NCI-H524 treated with DMSO at 0.1 percent for 48 hours (cell line): ENCODE results near the gene TMEM37.
"Not testable (repeated sequence)": the region's sequence is repeated elsewhere in the genome, so short reads cannot be mapped to it uniquely, and the experiment has no call there.

ENCODE experiments used
- DNase-seq: peaks from one replicate; lab custom pipeline; 2025; lab: John Stamatoyannopoulos, UW

Gene TMEM37

GRCh38 chr2:119431155-119431975 is at the start of gene TMEM37:
TSS of gene TMEM37 (plus strand) at chr2:119431854. CDS start at chr2:119431904, 50 bp downstream.
- DNase-seq = no peak

GRCh38 chr2:119383410-119384140 is 48.1 kb upstream of the TMEM37 start:
- peak; percentile 94 for DNase-seq

GRCh38 chr2:119384971-119385370 is 46.7 kb upstream of the TMEM37 start:
- DNase-seq = no peak

- DNase-seq = no peak
Observed at GRCh38 chr2:119385466-119385865, 46.2 kb upstream of the TMEM37 start.

GRCh38 chr2:119387381-119388129 is 44.1 kb upstream of the TMEM37 start:
- no peak for DNase-seq

- DNase-seq = no peak
Observed at GRCh38 chr2:119389615-119390306, 41.9 kb upstream of the TMEM37 start.

GRCh38 chr2:119393971-119394748 is 37.5 kb upstream of the TMEM37 start:
- no peak for DNase-seq

GRCh38 chr2:119397196-119397595 is 34.5 kb upstream of the TMEM37 start:
- no peak for DNase-seq

GRCh38 chr2:119402106-119402505 is 29.5 kb upstream of the TMEM37 start:
- DNase-seq = no peak

- no peak for DNase-seq
Observed at GRCh38 chr2:119402645-119403560, 28.8 kb upstream of the TMEM37 start.

- DNase-seq = not testable (repeated sequence)
Observed at GRCh38 chr2:119403618-119404017, 28.0 kb upstream of the TMEM37 start.

- no peak for DNase-seq
Observed at GRCh38 chr2:119405151-119405550, 26.5 kb upstream of the TMEM37 start.

GRCh38 chr2:119407430-119408220 is 24.0 kb upstream of the TMEM37 start:
- no peak for DNase-seq

- DNase-seq = no peak
Observed at GRCh38 chr2:119408221-119408619, 23.4 kb upstream of the TMEM37 start.

GRCh38 chr2:119409506-119409905 is 22.1 kb upstream of the TMEM37 start:
- no peak for DNase-seq

- no peak for DNase-seq
Observed at GRCh38 chr2:119414894-119415293, 16.8 kb upstream of the TMEM37 start.

- no peak for DNase-seq
Observed at GRCh38 chr2:119415630-119416029, 16.0 kb upstream of the TMEM37 start.

- DNase-seq = no peak
Observed at GRCh38 chr2:119416299-119416923, 15.2 kb upstream of the TMEM37 start.

GRCh38 chr2:119417908-119418307 is 13.7 kb upstream of the TMEM37 start:
- DNase-seq = no peak
